HEK293 (cell line): ENCODE results near the gene OR52I1.

Source experiments
- GLI2 ChIP-seq: fragments of 450-650 bp; formaldehyde crosslinking; IDR thresholded peaks from 2 replicates; pipeline ENCODE4; 2017; ENCODE audit warnings: missing biosample characterization, missing genetic modification characterization, low read depth, borderline replicate concordance
- HOXA7 ChIP-seq: sonication (generic); formaldehyde crosslinking; IDR thresholded peaks from 2 replicates; pipeline ENCODE4 v1.8.1; 2022; ENCODE audit warnings: missing genetic modification reagents, borderline replicate concordance
- YY1 ChIP-seq: fragments of 450-650 bp; formaldehyde crosslinking; IDR thresholded peaks from 2 replicates; pipeline ENCODE4 v1.5.1; 2018; ENCODE audit warnings: missing biosample characterization, missing genetic modification characterization
- ZBTB21 ChIP-seq: fragments of 450-650 bp; formaldehyde crosslinking; IDR thresholded peaks from 2 replicates; pipeline ENCODE4 v1.5.1; 2017; ENCODE audit warnings: missing biosample characterization, missing genetic modification characterization
- ZNF24 ChIP-seq: fragments of 450-650 bp; formaldehyde crosslinking; IDR thresholded peaks from 2 replicates; pipeline ENCODE4 v1.5.1; 2016; ENCODE audit warnings: missing biosample characterization, missing genetic modification characterization
- ZNF747 ChIP-seq: fragments of 450-650 bp; formaldehyde crosslinking; IDR thresholded peaks from 2 replicates; pipeline ENCODE4 v1.5.1; 2016; ENCODE audit warnings: missing biosample characterization, missing genetic modification characterization
- TF ChIP-seq, protein P1 (sequence below): fragments of 450-650 bp; formaldehyde crosslinking; IDR thresholded peaks from 2 replicates; pipeline ENCODE4 v1.5.1; 2016; ENCODE audit warnings: missing biosample characterization, missing genetic modification characterization
- TF ChIP-seq, protein P2 (sequence below): fragments of 450-650 bp; formaldehyde crosslinking; IDR thresholded peaks from 2 replicates; pipeline ENCODE4 v1.5.1; 2016; ENCODE audit warnings: missing biosample characterization, missing genetic modification characterization

DNA sequence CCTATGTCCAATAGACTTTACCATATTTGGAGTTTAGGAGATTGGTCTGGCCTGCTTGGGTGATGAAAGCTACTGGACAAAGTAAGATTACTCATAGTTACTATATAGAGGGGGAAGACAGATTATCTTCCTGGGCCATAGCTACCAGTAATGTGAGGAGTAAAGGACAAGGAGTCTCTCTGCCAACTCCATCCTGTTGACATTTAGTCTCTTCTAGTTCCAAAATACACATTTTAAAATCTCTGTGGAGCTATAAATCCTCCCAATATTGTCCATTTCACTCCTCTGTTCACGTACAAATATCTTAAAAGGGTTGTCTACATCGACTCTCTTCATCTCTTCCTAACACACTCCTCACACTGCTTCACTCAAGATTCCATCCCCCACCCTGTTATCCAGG lies 42.3 kb downstream of the OR52I1 start:
- TF ChIP-seq, protein P1, sequence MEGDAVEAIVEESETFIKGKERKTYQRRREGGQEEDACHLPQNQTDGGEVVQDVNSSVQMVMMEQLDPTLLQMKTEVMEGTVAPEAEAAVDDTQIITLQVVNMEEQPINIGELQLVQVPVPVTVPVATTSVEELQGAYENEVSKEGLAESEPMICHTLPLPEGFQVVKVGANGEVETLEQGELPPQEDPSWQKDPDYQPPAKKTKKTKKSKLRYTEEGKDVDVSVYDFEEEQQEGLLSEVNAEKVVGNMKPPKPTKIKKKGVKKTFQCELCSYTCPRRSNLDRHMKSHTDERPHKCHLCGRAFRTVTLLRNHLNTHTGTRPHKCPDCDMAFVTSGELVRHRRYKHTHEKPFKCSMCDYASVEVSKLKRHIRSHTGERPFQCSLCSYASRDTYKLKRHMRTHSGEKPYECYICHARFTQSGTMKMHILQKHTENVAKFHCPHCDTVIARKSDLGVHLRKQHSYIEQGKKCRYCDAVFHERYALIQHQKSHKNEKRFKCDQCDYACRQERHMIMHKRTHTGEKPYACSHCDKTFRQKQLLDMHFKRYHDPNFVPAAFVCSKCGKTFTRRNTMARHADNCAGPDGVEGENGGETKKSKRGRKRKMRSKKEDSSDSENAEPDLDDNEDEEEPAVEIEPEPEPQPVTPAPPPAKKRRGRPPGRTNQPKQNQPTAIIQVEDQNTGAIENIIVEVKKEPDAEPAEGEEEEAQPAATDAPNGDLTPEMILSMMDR (tag by site-specific recombination), result no peak
- no peak for TF ChIP-seq GLI2 (tag by site-specific recombination)
- no peak for TF ChIP-seq YY1
- no peak for TF ChIP-seq ZBTB21 (tag by site-specific recombination)
- TF ChIP-seq ZNF747 (tag by site-specific recombination), result no peak
- TF ChIP-seq ZNF24 (tag by site-specific recombination), result no peak
- no peak for TF ChIP-seq HOXA7 (CRISPR knock-in tag)
- TF ChIP-seq, protein P2, sequence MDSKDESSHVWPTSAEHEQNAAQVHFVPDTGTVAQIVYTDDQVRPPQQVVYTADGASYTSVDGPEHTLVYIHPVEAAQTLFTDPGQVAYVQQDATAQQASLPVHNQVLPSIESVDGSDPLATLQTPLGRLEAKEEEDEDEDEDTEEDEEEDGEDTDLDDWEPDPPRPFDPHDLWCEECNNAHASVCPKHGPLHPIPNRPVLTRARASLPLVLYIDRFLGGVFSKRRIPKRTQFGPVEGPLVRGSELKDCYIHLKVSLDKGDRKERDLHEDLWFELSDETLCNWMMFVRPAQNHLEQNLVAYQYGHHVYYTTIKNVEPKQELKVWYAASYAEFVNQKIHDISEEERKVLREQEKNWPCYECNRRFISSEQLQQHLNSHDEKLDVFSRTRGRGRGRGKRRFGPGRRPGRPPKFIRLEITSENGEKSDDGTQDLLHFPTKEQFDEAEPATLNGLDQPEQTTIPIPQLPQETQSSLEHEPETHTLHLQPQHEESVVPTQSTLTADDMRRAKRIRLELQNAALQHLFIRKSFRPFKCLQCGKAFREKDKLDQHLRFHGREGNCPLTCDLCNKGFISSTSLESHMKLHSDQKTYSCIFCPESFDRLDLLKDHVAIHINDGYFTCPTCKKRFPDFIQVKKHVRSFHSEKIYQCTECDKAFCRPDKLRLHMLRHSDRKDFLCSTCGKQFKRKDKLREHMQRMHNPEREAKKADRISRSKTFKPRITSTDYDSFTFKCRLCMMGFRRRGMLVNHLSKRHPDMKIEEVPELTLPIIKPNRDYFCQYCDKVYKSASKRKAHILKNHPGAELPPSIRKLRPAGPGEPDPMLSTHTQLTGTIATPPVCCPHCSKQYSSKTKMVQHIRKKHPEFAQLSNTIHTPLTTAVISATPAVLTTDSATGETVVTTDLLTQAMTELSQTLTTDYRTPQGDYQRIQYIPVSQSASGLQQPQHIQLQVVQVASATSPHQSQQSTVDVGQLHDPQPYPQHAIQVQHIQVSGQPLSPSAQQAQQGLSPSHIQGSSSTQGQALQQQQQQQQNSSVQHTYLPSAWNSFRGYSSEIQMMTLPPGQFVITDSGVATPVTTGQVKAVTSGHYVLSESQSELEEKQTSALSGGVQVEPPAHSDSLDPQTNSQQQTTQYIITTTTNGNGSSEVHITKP (tag by site-specific recombination), result no peak
